Subcutaneous abdominal adipose tissue (tissue), 5 donors: Measurements from ENCODE around the gene ST6GAL1.

Source experiments
- H3K27ac ChIP-seq: one replicate; pipeline ENCODE4 v1.7.0; 2013; ENCODE audit warnings: low read depth, mild to moderate bottlenecking, inconsistent platforms, low read length, moderate library complexity
- H3K27me3 ChIP-seq, 5 donors: one replicate each; pipeline ENCODE4 v1.7.0; 2013; ENCODE audit warnings: low read length in 5 of 5, inconsistent platforms in 1 of 5; ENCODE audit not compliant: control insufficient read depth in 5 of 5, insufficient read depth in 4 of 5
- H3K36me3 ChIP-seq, 5 donors: one replicate each; pipeline ENCODE4 v1.7.0; 2013; ENCODE audit warnings: low read length in 5 of 5; ENCODE audit not compliant: control insufficient read depth in 5 of 5, insufficient read depth in 5 of 5
- H3K4me1 ChIP-seq, 5 donors: one replicate each; pipeline ENCODE4 v1.7.0; 2013; ENCODE audit warnings: low read length in 5 of 5, mild to moderate bottlenecking in 3 of 5, moderate library complexity in 1 of 5; ENCODE audit not compliant: control insufficient read depth in 5 of 5, insufficient read depth in 5 of 5
- H3K4me3 ChIP-seq, 5 donors: one replicate each; pipeline ENCODE4 v1.7.0; 2013; ENCODE audit warnings: low read length in 5 of 5, low read depth in 1 of 5
- H3K9ac ChIP-seq, 5 donors: one replicate each; pipeline ENCODE4 v1.7.0; 2013; ENCODE audit warnings: low read length in 5 of 5, mild to moderate bottlenecking in 4 of 5, moderate library complexity in 3 of 5
- H3K9me3 ChIP-seq, 5 donors: one replicate each; pipeline ENCODE4 v1.7.0; 2013; ENCODE audit warnings: low read length in 5 of 5; ENCODE audit not compliant: control insufficient read depth in 5 of 5
- donor health status: healthy.
- donor health status: healthy.
- donor health status: healthy.
- donor health status: healthy.
- donor health status: healthy.

The ST6GAL1 gene

DNA sequence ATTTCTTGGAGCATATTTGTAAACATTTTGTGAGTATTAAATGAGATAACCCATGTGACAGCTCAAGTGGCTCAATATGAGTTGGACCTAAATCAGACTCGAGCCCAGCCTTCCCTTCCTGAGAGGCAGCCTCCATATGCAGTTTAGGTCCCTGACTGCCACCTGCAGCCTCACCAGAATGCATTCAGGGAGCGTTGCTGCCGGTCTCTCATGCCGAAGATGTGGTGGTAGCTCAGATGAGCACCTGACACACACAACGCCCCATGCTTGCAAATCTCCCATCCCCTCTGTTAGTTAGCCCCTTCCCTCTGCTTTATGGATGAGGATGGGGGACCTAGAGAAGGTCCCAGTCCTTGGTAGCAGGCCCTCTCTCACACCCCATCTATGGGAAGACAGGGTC lies 9.2 kb downstream of the ST6GAL1 start:
- H3K9ac ChIP-seq, result no peak overlapping the region
- no peaks in the 10 kb centered on the region for H3K27me3 ChIP-seq
- no peak overlapping the region for H3K4me3 ChIP-seq
- no peak overlapping the region for H3K27ac ChIP-seq
- H3K9me3 ChIP-seq, result peaks cover 0 to 5% (median 0%) of the 10 kb centered on the region in 5 donors
- peaks cover 0 to 26% (median 2%) of the 10 kb centered on the region in 5 donors for H3K4me1 ChIP-seq
- peaks cover 0 to 7% (median 0%) of the 10 kb centered on the region in 5 donors for H3K36me3 ChIP-seq

DNA sequence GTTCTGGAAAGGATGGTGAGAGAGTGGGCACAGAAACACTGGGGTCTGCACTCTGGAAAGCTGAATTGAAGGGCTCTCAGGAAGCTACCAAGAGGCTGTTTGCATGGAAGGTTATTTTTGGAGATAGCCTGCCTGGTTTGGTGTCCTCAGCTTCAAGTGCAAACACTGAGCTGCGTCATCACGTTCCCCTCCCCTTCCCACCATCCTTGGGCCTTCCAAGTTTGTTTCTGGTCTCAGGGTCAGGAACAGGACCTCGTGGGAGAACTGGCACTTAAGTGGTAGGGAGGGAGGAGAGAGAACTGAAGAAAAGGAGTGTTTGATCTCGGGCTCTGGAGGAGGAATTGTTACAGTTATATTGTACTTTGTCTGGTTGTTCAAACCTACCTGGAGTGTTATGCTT lies 10.6 kb downstream of the ST6GAL1 start:
- Histone ChIP-seq H3K9me3 (no peaks in the 10 kb centered on the region), H3K9ac (peak overlapping the region in 1 of 5 donors; percentile 26), H3K36me3 (peaks cover 0 to 8% (median 0%) of the 10 kb centered on the region in 5 donors), H3K4me1 (peaks cover 0 to 29% (median 10%) of the 10 kb centered on the region in 5 donors), H3K4me3 (no peak overlapping the region), H3K27me3 (no peaks in the 10 kb centered on the region), H3K27ac (no peak overlapping the region)

- H3K9me3 ChIP-seq, result no peaks in the 10 kb centered on the region
- no peaks in the 10 kb centered on the region for H3K27me3 ChIP-seq
- peaks cover 0 to 29% (median 10%) of the 10 kb centered on the region in 5 donors for H3K4me1 ChIP-seq
- peaks cover 0 to 8% (median 0%) of the 10 kb centered on the region in 5 donors for H3K36me3 ChIP-seq
- H3K27ac ChIP-seq, result no peak overlapping the region
- no peak overlapping the region for H3K9ac ChIP-seq
- no peak overlapping the region for H3K4me3 ChIP-seq
These were observed 11.8 kb downstream of the ST6GAL1 start for GRCh38 chr3:186942168-186942567.

GRCh38 chr3:186945255-186945823 lies 15.0 kb downstream of the ST6GAL1 start:
- Histone ChIP-seq H3K4me3 (no peak overlapping the region), H3K4me1 (peaks cover 4 to 41% (median 18%) of the 10 kb centered on the region in 5 donors), H3K9me3 (no peaks in the 10 kb centered on the region), H3K36me3 (peaks cover 0 to 11% (median 0%) of the 10 kb centered on the region in 5 donors), H3K27ac (no peak overlapping the region), H3K9ac (no peak overlapping the region), H3K27me3 (no peaks in the 10 kb centered on the region)

- Histone ChIP-seq H3K4me3 (no peak overlapping the region), H3K27me3 (no peaks in the 10 kb centered on the region), H3K4me1 (peaks cover 2 to 28% (median 18%) of the 10 kb centered on the region in 5 donors), H3K36me3 (peaks cover 0 to 11% (median 0%) of the 10 kb centered on the region in 5 donors), H3K9me3 (peaks cover 0 to 5% (median 2%) of the 10 kb centered on the region in 5 donors), H3K9ac (no peak overlapping the region), H3K27ac (no peak overlapping the region)
These were observed 16.5 kb downstream of the ST6GAL1 start for GRCh38 chr3:186946756-186947375.

GRCh38 chr3:186949281-186949982 lies 19.1 kb downstream of the ST6GAL1 start:
- peaks cover 2 to 32% (median 23%) of the 10 kb centered on the region in 5 donors for H3K4me1 ChIP-seq
- H3K36me3 ChIP-seq, result peaks cover 0 to 5% (median 0%) of the 10 kb centered on the region in 5 donors
- H3K27ac ChIP-seq, result no peak overlapping the region
- no peak overlapping the region for H3K9ac ChIP-seq
- no peak overlapping the region for H3K4me3 ChIP-seq
- H3K9me3 ChIP-seq, result peaks cover 0 to 8% (median 6%) of the 10 kb centered on the region in 5 donors
- H3K27me3 ChIP-seq, result no peaks in the 10 kb centered on the region

DNA sequence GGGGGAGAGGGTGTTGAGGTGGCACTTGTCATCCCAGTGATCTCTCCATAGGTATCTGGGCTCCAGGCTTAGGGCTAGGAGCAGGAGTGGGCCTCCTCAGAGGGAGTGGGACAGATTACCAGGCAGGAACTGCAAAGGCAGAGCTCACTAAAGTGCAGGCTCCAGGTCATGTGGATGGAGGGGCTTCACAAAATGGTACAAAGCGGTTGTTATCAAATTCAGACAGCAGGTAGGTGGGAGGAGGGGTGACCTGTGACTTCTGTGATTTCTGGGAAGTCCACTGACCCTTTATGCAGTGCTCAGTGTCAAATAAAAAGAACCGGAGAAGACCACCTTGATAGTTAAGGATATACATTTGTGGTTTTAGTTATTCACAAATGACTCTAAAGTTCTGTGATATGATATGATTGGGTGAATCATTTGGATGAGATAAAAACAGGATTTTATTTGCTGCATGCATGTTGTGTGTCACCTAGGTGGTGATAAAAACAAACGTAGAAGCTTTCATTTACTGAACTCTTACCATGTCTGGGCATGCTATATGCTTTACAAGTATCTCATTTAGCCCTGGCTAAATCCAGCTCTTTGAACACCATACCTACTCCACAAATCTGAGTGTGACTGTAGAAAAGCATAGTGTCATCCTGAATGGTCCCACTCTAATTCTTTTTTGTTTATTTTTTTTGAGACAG lies 20.2 kb downstream of the ST6GAL1 start:
- H3K9ac ChIP-seq, result no peak overlapping the region
- peaks cover 2 to 29% (median 13%) of the 10 kb centered on the region in 5 donors for H3K4me1 ChIP-seq
- no peak overlapping the region for H3K4me3 ChIP-seq
- no peaks in the 10 kb centered on the region for H3K27me3 ChIP-seq
- H3K9me3 ChIP-seq, result peaks cover 0 to 8% (median 6%) of the 10 kb centered on the region in 5 donors
- H3K27ac ChIP-seq, result no peak overlapping the region
- H3K36me3 ChIP-seq, result peaks cover 0 to 3% (median 0%) of the 10 kb centered on the region in 5 donors

DNA sequence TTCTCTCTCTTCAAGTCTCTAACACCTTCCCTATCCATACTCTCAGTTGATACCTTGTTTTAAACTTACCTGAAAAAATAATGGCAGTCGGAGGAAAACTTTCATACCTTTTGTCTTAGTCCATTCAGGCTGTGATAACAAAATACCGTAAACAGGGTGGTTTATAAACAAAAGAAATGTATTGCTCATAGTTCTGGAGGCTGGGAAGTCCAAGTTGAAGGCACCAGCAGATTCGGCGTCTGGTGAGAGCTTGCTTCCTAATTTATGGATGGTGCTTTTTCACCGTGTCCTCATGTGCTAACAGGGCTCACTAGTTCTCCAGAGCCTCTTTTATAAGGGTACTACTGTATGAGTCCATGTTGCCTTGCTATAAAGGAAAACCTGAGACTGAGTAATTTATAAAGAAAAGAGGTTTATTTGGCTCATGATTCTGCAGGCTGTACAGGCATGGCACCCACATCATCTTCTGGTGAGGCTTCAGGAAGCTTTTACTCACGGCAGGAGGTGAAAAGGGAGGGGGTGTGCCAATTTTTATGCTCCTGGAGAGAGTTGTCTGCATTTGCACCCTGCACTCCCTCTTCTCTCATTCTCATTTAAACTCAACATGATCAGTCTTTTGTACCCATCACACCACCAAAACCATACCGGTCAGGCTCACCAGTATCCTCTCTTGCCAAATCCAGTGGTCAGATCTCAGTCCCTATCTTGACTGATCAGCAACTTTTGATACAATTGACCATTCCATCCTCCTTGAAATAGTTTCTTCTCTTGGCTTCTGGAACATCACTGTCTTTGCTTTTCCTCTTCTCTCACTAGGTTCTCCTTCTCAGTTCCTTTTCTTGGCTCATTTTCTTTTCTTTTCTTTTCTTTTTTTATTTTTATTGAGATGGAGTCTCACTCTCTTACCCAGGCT lies 21.6 kb downstream of the ST6GAL1 start:
- no peak overlapping the region for H3K4me3 ChIP-seq
- no peak overlapping the region for H3K9ac ChIP-seq
- peaks cover 2 to 39% (median 13%) of the 10 kb centered on the region in 5 donors for H3K4me1 ChIP-seq
- H3K9me3 ChIP-seq, result peaks cover 0 to 8% (median 6%) of the 10 kb centered on the region in 5 donors
- H3K36me3 ChIP-seq, result peaks cover 0 to 3% (median 0%) of the 10 kb centered on the region in 5 donors
- peak overlapping the region; percentile 59 for H3K27ac ChIP-seq
- no peaks in the 10 kb centered on the region for H3K27me3 ChIP-seq

GRCh38 chr3:186953011-186953487 lies 22.7 kb downstream of the ST6GAL1 start:
- Histone ChIP-seq H3K9me3 (peaks cover 0 to 8% (median 6%) of the 10 kb centered on the region in 5 donors), H3K27me3 (no peaks in the 10 kb centered on the region), H3K36me3 (peaks cover 0 to 3% (median 0%) of the 10 kb centered on the region in 5 donors), H3K4me3 (no peak overlapping the region), H3K9ac (peak overlapping the region in 1 of 5 donors; percentile 2), H3K27ac (peak overlapping the region; percentile 59), H3K4me1 (peaks cover 0 to 34% (median 8%) of the 10 kb centered on the region in 5 donors)
